ENCODE measurements around the gene POFUT2. TPM values are rescaled to one million over a fixed set of nuclear protein-coding genes. Genes with fewer than 3 reads are reported as not detected.

POFUT2 gene
- total RNA-seq, 1 experiment from 2014 or later, result 25.5 TPM

DNA sequence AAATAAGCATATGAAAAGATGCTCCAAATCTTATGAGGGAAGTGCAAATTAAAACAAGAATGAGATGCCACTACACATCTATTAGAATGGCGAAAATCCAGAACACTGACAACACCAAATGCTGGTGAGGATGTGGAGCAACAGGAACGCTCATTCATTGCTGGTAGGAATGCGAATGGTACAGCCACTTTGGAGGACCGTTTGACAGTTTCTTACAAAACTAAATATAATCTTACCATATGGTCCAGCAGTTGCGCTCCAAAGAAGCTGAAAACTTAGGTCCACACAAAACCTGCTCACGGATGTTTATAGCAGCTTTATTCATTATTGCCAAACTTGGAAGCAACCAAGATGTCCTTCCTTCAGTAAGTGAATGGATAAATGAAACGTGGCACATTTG lies 50.3 kb downstream of the POFUT2 start:
- DNase-seq (ENCODE audit: low spot score), result no peak
- in situ Hi-C loops (cut with HindIII; ENCODE audit: low sequenced_read_pairs), result no loop called here

DNA sequence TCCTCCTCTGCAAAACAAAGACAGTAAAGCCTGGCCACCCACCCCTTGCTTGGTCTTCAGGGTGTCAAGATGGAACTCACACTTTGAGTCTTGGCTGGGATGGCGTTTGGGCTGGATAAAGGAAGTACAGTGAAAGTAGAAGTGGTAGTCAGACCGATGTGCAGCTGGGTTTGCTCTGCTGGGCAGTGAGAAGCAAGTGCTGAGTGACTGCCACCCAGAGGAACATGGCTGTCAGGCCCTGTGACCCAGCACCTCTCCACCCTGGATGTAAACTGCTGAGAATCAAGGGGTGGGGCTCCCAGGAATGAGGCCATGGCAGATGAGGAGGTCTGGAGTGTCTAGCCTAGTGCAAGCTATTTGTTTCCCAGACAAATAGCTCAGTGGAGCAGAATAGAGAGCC lies 51.2 kb downstream of the POFUT2 start:
- no peak for DNase-seq (ENCODE audit: low spot score)
- in situ Hi-C loops (cut with HindIII; ENCODE audit: low sequenced_read_pairs), result no loop called here

DNA sequence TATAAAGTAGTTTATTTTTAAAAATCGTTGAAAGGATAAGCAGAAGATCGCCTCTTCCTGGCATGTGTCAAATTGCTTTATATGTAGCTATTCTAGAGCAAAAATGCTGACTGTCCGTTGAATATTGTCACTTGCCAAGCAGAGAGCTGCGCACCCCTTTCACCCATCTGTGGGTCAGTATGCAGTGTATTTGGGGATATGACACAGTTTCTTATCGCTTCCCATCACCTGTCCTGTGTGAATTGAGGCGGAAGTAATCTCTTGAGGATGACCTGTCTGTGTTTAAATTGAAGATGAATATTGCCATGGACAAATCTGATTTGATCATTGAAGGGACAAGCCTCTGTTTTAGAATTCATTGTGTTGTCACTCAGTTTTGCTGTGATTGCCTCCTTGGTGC lies 52.2 kb downstream of the POFUT2 start:
- in situ Hi-C loops (cut with HindIII; ENCODE audit: low sequenced_read_pairs), result no loop called here
- peak; percentile 4 for DNase-seq (ENCODE audit: low spot score)

DNA sequence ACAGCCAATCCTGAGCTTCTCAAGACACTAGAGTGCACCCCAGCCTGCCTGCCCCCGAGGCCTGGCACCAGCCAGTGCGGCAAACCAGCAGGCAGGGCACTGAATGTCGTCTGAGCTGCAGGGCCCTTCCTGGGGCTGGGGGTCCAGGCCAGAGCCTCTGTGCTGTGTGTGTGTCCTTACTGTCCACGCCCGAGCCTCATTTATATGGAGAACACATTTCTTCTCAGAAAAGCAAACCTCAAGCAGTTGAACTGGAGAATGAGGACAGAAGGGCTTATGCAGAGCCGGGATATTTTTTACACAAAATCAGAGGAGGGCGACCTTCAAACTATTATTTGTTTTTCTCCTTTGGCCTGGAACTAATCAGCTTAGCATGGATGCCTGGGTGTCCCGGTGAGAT lies 52.7 kb downstream of the POFUT2 start:
- in situ Hi-C loops (cut with HindIII; ENCODE audit: low sequenced_read_pairs), result no loop called here
- DNase-seq (ENCODE audit: low spot score), result peak; percentile 7

DNA sequence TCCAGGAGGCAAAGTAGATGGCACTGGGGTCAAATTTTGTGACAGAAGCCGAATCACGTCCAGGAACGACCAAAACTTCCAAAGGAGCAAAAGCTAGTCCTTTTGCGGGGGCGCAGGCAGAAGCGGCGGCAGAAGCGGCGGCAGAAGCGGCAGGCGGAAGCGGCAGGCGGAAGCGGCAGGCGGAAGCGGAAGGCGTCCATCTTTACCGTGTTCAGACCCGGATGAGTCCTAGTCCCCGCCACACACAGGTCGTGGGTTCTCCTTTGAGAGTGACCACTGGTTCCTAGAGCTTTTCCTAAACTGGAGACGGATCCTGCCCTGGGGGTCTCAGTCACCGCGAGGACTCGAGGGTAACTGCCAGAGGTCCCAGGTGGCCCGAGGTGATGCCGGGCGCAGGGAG lies 53.6 kb downstream of the POFUT2 start:
- in situ Hi-C loops (cut with HindIII; ENCODE audit: low sequenced_read_pairs), result no loop called here
- no peak for DNase-seq (ENCODE audit: low spot score)

GRCh38 chr21:45231705-45232104 lies 56.0 kb downstream of the POFUT2 start:
- in situ Hi-C loops (cut with HindIII; ENCODE audit: low sequenced_read_pairs), result no loop called here
- DNase-seq (ENCODE audit: low spot score), result no peak

DNA sequence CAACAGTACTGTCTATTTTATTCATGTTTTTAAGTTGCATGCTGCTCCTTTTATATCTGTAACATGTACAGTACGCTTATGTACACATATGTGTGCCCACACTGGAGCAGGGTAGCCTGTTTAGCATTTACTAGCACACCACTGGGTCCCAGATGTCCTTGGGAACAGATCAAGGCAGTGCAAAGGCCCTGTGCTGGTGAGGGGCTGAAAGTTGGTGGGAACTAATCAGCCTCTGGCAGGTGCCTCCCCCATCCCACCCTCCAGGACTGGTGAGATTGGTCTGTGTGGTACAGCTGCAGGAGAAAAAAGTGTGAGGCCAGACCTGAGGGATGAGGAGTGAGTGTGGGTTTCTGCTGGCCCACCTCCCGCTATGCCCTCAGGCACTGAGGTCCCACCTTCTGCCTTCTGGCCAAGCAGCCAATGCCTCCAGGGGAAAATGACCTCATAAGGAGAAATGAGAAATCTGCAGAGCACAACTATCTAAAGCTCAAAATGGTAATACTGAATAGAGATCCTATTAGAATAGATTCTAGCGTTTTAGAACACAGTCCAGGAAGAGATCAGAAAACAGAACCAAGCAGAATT lies 58.9 kb downstream of the POFUT2 start:
- DNase-seq (ENCODE audit: low spot score), result no peak

GRCh38 chr21:45228171-45228641 lies 59.5 kb downstream of the POFUT2 start:
- no peak for DNase-seq (ENCODE audit: low spot score)
- in situ Hi-C loops (cut with HindIII; ENCODE audit: low sequenced_read_pairs), result no loop called here

More for the DNA sequence above, 58.9 kb downstream of the POFUT2 start:
- in situ Hi-C loops (cut with HindIII; ENCODE audit: low sequenced_read_pairs), result no loop called here

- DNase-seq (ENCODE audit: low spot score), result peak; percentile 87
- in situ Hi-C loops (cut with HindIII; ENCODE audit: low sequenced_read_pairs), result no loop called here
These were observed 60.0 kb downstream of the POFUT2 start for GRCh38 chr21:45227735-45228134.

- DNase-seq (ENCODE audit: low spot score), result peak; percentile 28
- in situ Hi-C loops (cut with HindIII; ENCODE audit: low sequenced_read_pairs), result no loop called here
These were observed 61.0 kb downstream of the POFUT2 start for GRCh38 chr21:45226540-45227326.

GRCh38 chr21:45225741-45226327 lies 61.9 kb downstream of the POFUT2 start:
- in situ Hi-C loops (cut with HindIII; ENCODE audit: low sequenced_read_pairs), result no loop called here
- no peak for DNase-seq (ENCODE audit: low spot score)

DNA sequence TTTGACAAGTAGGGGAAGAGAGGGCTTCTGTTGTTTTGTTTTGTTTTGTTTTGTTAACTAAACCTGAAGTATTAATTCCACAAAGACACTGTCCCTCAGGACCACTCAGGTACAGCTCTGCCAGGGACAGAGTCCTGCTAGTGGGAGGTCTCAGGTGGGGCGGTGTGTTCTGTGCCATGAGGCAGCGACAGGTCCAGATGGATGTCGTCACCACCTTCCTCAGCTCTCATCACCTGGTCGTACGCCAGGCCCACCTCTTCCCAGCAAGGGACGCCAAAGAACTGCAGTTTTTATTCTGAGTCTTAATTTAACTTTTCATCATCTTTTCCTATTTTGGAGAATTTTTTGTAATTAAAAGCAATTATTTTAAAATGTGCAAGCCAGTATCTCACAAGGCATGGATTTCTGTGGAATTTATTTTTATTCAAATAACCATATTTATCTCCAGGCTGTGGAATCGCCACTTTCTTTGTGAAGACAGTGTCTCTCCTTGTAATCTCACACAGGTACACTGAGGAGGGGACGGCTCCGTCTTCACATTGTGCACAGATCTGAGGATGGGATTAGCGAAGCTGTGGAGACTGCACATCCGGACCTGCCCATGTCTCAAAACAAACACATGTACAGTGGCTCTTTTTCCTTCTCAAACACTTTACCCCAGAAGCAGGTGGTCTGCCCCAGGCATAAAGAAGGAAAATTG lies 62.5 kb downstream of the POFUT2 start:
- in situ Hi-C loops (cut with HindIII; ENCODE audit: low sequenced_read_pairs), result no loop called here

GRCh38 chr21:45224189-45224938 lies 63.3 kb downstream of the POFUT2 start:
- no peak for DNase-seq (ENCODE audit: low spot score)
- in situ Hi-C loops (cut with HindIII; ENCODE audit: low sequenced_read_pairs), result no loop called here

More for the DNA sequence above, 62.5 kb downstream of the POFUT2 start:
- DNase-seq (ENCODE audit: low spot score), result peak; percentile 90

DNA sequence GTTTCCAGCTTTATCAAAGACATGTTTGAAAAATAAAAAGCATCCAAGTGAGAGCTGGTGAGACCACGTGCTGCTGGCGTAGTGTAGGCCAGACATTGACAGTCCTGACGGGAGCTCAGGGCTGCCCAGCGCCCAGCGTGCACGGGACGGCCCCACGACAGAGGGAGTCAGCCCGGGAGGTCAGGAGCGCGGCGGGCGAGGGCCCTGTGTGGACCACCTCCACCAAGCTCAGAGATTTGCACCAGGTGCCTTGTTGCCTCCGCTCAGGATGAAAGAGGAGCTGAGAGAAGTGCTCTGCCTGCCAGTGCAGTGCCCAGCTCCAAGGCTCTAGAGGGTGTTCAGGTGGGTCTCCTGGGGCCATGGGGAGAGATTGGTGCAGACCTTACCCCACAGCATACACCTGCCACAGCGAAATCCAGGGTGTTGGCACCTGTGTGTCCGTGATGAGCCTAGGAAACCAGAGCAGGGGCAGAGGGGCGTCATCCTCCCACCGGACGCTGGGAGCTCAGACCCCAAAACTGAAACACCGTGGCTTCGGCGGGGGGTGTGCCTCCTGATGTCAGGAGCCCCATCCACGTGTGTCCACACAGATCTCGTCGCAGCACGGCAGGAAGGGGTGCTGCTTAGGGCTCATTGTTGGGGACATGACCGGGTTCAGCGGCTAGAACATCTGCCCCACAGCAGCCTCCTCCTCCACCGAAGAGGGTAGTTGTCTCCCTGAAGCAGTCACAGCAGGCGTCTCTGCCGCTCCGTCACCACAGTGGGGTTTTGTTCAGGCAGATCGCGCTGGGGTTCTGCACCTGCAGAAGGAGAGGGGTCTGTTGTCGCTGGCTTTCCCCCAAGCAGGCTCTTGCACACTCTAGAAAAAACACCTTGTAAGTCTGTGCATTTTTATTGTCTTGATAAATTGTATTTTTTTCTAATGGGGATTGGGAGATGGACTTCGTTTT lies 64.2 kb downstream of the POFUT2 start:
- in situ Hi-C loops (cut with HindIII; ENCODE audit: low sequenced_read_pairs), result no loop called here
- no peak for DNase-seq (ENCODE audit: low spot score)

- in situ Hi-C loops (cut with HindIII; ENCODE audit: low sequenced_read_pairs), result no loop called here
- no peak for DNase-seq (ENCODE audit: low spot score)
These were observed 65.7 kb downstream of the POFUT2 start for GRCh38 chr21:45222001-45222400.

DNA sequence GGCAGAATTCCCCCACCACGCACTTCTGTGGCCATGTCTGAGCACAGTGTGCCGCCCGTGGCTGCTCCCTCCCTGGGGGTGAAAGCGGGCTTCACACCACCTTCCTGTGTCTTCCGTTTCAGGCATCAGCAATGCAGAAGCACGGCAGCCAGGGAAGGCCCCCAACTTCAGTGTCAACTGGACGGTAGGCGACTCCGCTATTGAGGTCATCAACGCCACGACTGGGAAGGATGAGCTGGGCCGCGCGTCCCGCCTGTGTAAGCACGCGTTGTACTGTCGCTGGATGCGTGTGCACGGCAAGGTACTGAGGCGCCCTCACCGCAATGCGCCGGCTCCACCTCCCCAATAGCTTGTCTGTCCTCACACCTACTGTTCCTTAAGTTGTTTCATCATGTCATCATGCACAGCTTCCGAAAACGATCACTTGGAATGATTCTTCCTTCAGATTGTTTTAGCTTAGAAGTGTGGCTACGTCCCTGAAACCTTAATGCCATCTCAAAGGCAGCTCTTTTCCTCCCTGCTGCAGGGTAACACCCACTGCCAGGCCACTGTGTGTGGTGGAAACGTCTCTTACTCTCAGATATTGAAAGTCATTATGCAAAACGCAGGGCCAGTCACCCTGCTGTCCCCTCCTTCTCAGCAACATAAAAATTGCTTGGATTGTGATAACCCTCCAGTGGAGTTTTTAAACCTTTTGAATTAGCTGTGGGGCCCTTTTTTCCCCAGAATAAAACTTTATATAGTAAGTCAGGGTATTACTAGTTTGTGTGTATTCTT lies 66.8 kb downstream of the POFUT2 start:
- in situ Hi-C loops (cut with HindIII; ENCODE audit: low sequenced_read_pairs), result no loop called here
- DNase-seq (ENCODE audit: low spot score), result no peak

- DNase-seq (ENCODE audit: low spot score), result no peak
- in situ Hi-C loops (cut with HindIII; ENCODE audit: low sequenced_read_pairs), result no loop called here
These were observed 67.6 kb downstream of the POFUT2 start for GRCh38 chr21:45220071-45220481.

Measured in G401 (cell line).